ENCODE data around the gene ZBTB16. TPM values are rescaled to one million over a fixed set of nuclear protein-coding genes. Genes with fewer than 3 reads are reported as not detected.

ZBTB16 gene
- total and polyA plus RNA-seq, 2 of the 4 experiments (the other 2 are of a cell fraction): not detected

DNA sequence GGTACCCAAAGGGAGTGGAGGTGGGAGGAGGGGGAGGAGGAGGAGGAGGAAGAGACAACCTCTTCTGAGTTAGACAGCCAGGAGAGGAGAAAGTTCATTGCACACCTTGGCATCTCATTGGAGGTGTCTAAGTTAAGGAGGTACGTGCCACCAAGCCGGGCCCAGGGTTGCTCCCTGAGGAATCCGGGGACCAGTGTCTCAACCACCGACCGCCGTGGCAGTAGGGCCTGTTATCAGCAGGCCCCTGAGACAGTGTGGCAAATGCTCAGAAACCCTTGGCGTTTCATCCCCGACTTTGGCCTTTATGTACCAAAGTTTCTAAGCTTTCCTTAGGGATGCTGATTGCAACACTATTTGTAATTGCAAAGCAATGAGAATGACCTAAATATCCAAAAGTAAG is 141.7 kb downstream of the ZBTB16 start:
- H2BK20ac ChIP-seq (ENCODE audit: low read depth, low read length): no peak overlapping the region
- H3K56ac ChIP-seq (ENCODE audit: extremely low read depth, insufficient read depth, low read length): no peak overlapping the region
- H4K91ac ChIP-seq (ENCODE audit: insufficient read depth, low read depth, low read length): no peak overlapping the region
- H2AFZ ChIP-seq (replicated peaks; ENCODE audit: low read length, poor library complexity): no peak overlapping the region
- H3K4me2 ChIP-seq (ENCODE audit: low read depth, low read length): no peak overlapping the region
- dilution Hi-C loops (cut with HindIII; ENCODE audit: low sequenced_read_pairs, unreplicated experiment) (no loop called here), intact Hi-C loops (cut with micrococcal nuclease) (no loop called here), in situ Hi-C loops (cut with MboI; ENCODE audit: low sequenced_read_pairs) (no loop called here)
- H2AK5ac ChIP-seq (ENCODE audit: low read depth, low read length): no peak overlapping the region
- no peak for TF ChIP-seq NFE2L2 (IDR thresholded peaks at IDR 0.05; ENCODE audit: low read depth, low read length)
- TF ChIP-seq, protein P1, sequence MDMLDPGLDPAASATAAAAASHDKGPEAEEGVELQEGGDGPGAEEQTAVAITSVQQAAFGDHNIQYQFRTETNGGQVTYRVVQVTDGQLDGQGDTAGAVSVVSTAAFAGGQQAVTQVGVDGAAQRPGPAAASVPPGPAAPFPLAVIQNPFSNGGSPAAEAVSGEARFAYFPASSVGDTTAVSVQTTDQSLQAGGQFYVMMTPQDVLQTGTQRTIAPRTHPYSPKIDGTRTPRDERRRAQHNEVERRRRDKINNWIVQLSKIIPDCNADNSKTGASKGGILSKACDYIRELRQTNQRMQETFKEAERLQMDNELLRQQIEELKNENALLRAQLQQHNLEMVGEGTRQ (IDR thresholded peaks at IDR 0.05; ENCODE audit: low read depth, low read length): no peak
- TF ChIP-seq BHLHE40 (IDR thresholded peaks at IDR 0.05; ENCODE audit: low read depth, low read length): no peak
- no peak for TF ChIP-seq CEBPB (IDR thresholded peaks at IDR 0.05; ENCODE audit: low read depth, low read length)
- no peak for TF ChIP-seq MXI1 (IDR thresholded peaks at IDR 0.05; ENCODE audit: borderline replicate concordance, low read depth, low read length)
- TF ChIP-seq FOS (IDR thresholded peaks at IDR 0.05; ENCODE audit: low read depth, low read length): no peak
- TF ChIP-seq, protein P2, sequence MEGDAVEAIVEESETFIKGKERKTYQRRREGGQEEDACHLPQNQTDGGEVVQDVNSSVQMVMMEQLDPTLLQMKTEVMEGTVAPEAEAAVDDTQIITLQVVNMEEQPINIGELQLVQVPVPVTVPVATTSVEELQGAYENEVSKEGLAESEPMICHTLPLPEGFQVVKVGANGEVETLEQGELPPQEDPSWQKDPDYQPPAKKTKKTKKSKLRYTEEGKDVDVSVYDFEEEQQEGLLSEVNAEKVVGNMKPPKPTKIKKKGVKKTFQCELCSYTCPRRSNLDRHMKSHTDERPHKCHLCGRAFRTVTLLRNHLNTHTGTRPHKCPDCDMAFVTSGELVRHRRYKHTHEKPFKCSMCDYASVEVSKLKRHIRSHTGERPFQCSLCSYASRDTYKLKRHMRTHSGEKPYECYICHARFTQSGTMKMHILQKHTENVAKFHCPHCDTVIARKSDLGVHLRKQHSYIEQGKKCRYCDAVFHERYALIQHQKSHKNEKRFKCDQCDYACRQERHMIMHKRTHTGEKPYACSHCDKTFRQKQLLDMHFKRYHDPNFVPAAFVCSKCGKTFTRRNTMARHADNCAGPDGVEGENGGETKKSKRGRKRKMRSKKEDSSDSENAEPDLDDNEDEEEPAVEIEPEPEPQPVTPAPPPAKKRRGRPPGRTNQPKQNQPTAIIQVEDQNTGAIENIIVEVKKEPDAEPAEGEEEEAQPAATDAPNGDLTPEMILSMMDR (conservative IDR thresholded peaks at IDR 0.05; ENCODE audit: low read depth, low read length): no peak
- no peak for TF ChIP-seq RFX5 (IDR thresholded peaks at IDR 0.05; ENCODE audit: low read depth, low read length)
- no peak for TF ChIP-seq POLR2A (IDR thresholded peaks at IDR 0.05; ENCODE audit: low read depth, low read length)
- no peak for TF ChIP-seq MAFK (IDR thresholded peaks at IDR 0.05; ENCODE audit: low read depth, low read length)
- TF ChIP-seq RCOR1 (IDR thresholded peaks at IDR 0.05; ENCODE audit: insufficient replicate concordance, low read length): no peak
- no peak for TF ChIP-seq RAD21 (IDR thresholded peaks at IDR 0.05; ENCODE audit: low read length)
- DNase-seq (no peak), ATAC-seq (ENCODE audit: low read depth) (no peak)
- H3K79me1 ChIP-seq (ENCODE audit: low read depth in 1 of 2, low read length in 2 of 2): no peaks in the 10 kb centered on the region
- no peak overlapping the region for H2AK9ac ChIP-seq (replicated peaks; ENCODE audit: low read depth, low read length, poor library complexity)
- H2BK120ac ChIP-seq (ENCODE audit: low read depth, low read length): no peak overlapping the region
- no peaks in the 10 kb centered on the region for H3K9me3 ChIP-seq (ENCODE audit: control insufficient read depth, insufficient read depth, low read length)
- H3K14ac ChIP-seq (replicated peaks; ENCODE audit: low read depth, low read length): no peak overlapping the region
- peaks cover 9% of the 10 kb centered on the region; the same call in 1 of the 2 replicates for H3K27me3 ChIP-seq (ENCODE audit: control insufficient read depth, insufficient read depth, low read length)
- no peak overlapping the region for H3K23ac ChIP-seq (ENCODE audit: low read depth, low read length)
- peaks cover 7% of the 10 kb centered on the region; the same call in 1 of the 2 replicates for H3K4me1 ChIP-seq (ENCODE audit: control insufficient read depth, insufficient read depth, low read length)
- H3K27ac ChIP-seq (ENCODE audit: insufficient read depth, low read length): no peak overlapping the region
- H3K9ac ChIP-seq (ENCODE audit: low read depth, low read length): no peak overlapping the region
- H3K4me3 ChIP-seq (ENCODE audit: insufficient read depth, low read depth, low read length): no peak overlapping the region
- POLR2A ChIA-PET (ENCODE audit: unreplicated experiment): no interaction called here
- H4K8ac ChIP-seq (ENCODE audit: low read depth in 2 of 2, low read length in 2 of 2): no peak overlapping the region
- H3K9me1 ChIP-seq (ENCODE audit: insufficient read depth, low read length): 0 out of 2 replicates have a peak, but pooled peaks cover 3% of the 10 kb centered on the region
- H3K4ac ChIP-seq (ENCODE audit: low read depth, low read length): no peak overlapping the region
- no peak overlapping the region for H3K18ac ChIP-seq (ENCODE audit: low read depth, low read length)
- WGBS, 2 experiments (ENCODE audit: extremely low coverage in 2 of 2, insufficient read length in 1 of 2): 94% methylated on average over 3 of the region's 8 CpGs; no CpG with 5 or more reads in 1 of the 2 experiments
- no peak overlapping the region for H2BK15ac ChIP-seq (ENCODE audit: low read depth, low read length)
- CTCF ChIA-PET: no interaction called here
- no TSS peak for BruUV-seq (replicated peaks)
- H4K20me1 ChIP-seq (ENCODE audit: insufficient read depth, low read length): no peaks in the 10 kb centered on the region
- no peaks in the 10 kb centered on the region for H3K36me3 ChIP-seq (ENCODE audit: control insufficient read depth, insufficient read depth, low read length)
- no peak overlapping the region for H2BK5ac ChIP-seq (ENCODE audit: low read depth, low read length, poor library complexity, severe bottlenecking)
- no peak overlapping the region for H4K5ac ChIP-seq (ENCODE audit: low read depth, low read length)

All from IMR-90 (cell line).